HG02885 (cell line): ENCODE data around the gene ZNF747.
A peak's percentile ranks its signal among the peaks of the same experiment; 100 is the strongest.
"Not testable (repeated sequence)": the region's sequence is repeated elsewhere in the genome, so short reads cannot be mapped to it uniquely, and the experiment has no call there.

ENCODE experiments used
- ATAC-seq: cut with Tn5 transposase; IDR thresholded peaks from one replicate; pipeline ENCODE4 v1.9.1; 2021; ENCODE audit warnings: mild to moderate bottlenecking; ENCODE audit not compliant: unreplicated experiment, poor library complexity

ZNF747 gene

GRCh38 chr16:30557957-30558788 is 23.5 kb upstream of the ZNF747 start, which contains the start of gene ZNF764:
ZNF764 (minus strand) TSS chr16:30558374; CDS start chr16:30558182, 192 bp downstream.
- peak; percentile 88 for ATAC-seq

DNA sequence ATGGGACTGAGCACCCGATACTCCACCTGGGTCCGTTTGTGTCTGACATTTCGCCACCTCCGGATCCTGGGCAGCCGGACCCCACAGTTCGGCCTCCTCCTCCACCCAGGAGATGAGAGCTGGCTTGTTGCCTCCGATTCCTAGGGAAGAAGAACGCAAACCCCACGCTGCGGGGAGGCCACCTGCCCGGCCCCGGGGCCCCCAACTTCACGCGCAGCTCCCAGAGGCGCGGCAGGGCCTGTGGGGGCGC is 23.0 kb upstream of the ZNF747 start:
- peak; percentile 5 for ATAC-seq

DNA sequence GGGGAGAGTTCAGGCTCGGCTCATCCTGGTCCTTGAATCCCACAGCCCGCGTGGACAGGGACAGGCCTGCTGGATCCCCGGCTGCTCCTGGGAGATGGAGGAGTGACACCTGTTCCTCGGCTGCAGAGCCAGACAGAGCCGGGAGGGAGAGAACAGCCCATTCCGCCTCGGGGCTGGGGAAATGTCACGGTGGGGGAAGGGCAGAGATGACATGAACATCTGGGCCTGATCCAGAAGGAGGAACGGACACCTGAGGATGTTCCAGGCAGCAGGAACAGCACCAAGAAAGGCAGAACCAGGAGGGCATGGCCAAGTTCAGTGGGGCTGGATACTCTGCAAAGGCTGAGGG is 21.4 kb upstream of the ZNF747 start:
- ATAC-seq, result no peak

GRCh38 chr16:30555315-30556124 is 20.9 kb upstream of the ZNF747 start:
- ATAC-seq, result no peak

- no peak for ATAC-seq
Observed at GRCh38 chr16:30554557-30555314, 20.1 kb upstream of the ZNF747 start.

DNA sequence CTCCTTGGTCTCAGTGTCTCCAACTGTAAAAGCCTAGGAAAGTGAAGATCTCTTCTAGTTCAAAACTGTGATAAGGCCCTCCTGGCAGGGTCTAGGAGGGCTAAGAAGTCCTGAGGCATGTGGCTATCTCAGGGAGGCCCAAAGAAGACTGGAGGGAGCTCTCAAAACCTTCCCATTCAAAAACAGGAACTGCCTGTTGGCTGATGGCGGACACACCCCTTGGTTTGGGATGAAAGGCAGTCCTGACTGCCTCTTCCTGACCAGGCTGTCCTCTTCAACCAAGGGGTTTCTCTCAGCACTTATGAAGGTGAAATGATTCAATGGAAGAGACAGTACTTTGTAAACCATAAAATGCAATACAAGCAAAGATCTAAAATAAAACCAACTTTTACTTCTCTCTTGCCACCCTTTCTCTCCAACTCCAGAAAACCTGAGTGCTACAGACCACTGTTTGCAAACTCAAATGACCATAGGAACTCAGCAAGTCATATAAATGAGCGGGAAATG is 18.8 kb upstream of the ZNF747 start:
- no peak for ATAC-seq

GRCh38 chr16:30552956-30553355 is 18.3 kb upstream of the ZNF747 start:
- ATAC-seq, result no peak

- ATAC-seq, result no peak
Observed at GRCh38 chr16:30551781-30552180, 17.1 kb upstream of the ZNF747 start.

- no peak for ATAC-seq
Observed at GRCh38 chr16:30548416-30549253, 14.0 kb upstream of the ZNF747 start.

GRCh38 chr16:30546115-30546514 is 11.5 kb upstream of the ZNF747 start:
- ATAC-seq, result no peak

GRCh38 chr16:30543067-30543466 is 8.4 kb upstream of the ZNF747 start:
- ATAC-seq, result no peak

GRCh38 chr16:30541502-30542329 is 7.1 kb upstream of the ZNF747 start:
- ATAC-seq, result no peak

DNA sequence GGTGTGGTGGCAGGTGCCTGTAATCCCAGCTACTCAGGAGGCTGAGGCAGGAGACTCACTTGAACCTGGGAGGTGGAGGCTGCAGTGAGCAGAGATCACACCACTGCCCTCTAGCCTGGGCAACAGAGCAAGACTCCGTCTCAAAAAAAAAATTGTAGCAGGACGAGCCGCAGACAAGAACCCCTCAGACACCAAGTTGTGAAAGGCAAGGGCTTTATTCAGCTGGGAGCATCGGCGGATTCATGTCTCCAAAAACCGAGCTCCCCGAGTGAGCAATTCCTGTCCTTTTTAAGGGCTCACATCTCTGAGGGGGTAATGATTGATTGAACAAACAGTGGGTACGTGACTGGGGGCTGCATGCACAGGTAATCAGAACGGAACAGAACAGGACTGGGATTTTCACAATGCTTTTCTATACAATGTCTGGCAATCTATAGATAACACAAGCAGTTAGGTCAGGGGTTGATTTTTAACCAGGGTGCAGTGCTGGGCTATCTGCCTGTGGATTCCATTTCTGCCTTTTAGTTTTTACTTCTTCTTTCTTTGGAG is 6.3 kb upstream of the ZNF747 start:
- ATAC-seq, result not testable (repeated sequence)

DNA sequence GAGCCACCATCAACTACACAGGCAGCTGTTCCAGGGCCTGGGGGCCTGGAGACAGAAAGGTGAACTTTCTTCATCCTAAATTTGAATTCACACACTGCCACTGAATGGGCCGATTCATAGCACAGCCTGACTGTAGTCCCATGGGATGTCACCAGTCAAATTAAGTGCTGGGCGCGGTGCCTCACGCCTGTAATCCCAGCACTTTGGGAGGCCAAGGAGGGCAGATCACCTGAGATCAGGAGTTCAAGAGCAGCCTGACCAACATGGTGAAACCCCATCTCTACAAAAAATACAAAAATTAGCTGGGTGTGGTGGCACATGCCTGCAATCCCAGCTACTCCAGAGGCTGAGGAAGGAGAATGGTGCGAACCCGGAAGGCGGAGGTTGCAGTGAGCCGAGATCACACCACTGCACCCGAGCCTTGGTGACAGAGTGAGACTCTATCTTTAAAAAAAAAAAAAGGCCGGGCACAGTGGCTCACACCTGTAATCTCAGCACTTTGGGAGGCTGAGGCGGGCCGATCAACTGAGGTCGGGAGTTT is 5.4 kb upstream of the ZNF747 start:
- ATAC-seq, result not testable (repeated sequence)

DNA sequence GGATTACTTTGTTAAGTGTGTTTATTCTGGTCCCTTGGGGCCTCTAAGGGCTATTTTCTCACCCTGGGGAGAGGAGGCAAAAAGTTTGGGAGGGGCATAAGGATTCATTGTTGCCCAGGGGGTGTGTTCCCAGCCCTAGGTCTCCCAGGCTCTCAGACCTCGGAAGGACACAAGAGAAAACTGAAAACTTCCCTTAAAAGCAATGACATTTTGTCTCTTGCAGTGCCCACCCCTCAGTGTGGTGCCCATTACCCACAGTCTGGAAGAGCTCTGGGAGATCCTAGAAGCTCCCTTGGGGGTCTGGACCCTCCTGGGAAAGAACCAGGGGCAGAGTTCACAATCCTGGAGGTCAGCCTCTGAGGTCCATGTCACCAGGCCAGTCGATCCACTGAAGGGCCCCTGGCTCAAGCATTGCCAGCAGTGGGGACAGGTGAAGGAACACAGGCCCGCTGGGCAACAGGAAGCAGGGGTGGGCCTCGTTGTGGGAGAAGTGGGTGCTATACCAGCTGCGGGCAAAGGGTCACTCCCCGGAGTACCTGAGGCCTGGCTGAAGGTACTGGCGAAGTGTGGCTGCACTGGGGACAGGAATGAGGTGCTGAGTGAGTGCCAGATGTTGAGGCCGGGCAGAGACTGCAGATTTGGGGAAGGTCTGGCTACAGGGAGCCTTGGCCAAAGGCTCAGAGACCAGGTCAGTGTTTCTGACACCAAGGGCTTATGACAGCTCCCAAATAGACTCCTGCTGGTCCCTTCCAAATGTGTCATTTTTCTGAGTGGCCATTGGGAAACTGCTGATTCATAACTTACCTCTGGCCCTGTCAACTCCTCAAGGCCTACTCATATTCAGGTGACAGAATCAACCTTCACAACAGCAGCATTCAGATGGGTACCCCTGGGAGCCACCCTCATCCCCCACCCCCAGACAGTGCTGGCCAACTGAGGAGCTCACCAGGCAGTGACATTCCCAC is 4.6 kb upstream of the ZNF747 start:
- no peak for ATAC-seq

DNA sequence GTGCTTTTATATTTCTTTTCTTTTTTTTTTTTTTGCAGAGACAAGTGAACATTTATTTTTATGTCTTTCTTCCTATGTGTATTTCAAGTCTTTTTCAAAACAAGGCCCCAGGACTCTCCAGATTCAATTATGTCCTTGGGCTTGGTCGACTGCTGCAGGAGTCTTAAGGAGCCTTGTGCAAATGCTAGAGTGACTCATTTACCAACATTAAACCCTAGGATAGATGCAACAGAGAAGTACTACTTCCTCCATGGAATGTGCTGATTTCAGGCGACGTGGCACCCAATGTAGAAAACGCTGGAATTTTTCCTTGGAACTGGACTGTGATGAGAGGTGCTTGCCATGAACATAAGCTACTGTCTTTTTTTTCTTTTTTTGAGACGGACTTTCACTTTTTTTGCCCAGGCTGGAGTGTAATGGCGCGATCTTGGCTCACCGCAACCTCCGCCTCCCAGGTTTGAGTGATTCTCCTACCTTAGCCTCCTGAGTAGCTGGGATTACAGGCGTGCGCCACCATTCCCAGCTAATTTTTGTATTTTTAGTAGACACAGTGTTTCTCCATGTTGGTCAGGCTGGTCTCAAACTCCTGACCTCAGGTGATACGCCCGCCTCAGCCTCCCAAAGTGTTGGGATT is 1.9 kb upstream of the ZNF747 start:
- not testable (repeated sequence) for ATAC-seq

DNA sequence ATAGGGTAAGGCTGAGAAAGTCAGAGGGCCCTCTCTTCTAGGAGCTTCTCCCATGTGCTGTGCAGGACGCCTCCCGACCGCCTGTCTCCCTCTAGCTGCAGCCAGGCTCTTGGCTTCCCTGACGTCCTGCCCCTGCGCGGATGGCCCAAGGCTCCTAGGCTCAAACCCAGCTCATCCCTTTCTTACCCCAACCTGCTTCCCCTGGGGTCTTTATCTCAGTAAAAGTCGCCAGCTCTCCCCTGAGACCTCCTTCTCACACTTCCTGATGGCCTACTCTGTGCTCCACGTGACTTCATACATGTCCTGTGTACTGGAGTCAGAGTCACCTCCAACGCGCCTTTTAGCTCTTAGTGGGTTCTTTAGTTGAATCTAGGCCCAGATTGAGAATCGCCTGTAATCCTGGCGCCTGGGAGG is 1.1 kb upstream of the ZNF747 start:
- ATAC-seq, result peak; percentile 42
